ENCODE data around the gene CHTF8.
"Not testable (repeated sequence)": the region's sequence is repeated elsewhere in the genome, so short reads cannot be mapped to it uniquely, and the experiment has no call there.

The CHTF8 gene, protein sequence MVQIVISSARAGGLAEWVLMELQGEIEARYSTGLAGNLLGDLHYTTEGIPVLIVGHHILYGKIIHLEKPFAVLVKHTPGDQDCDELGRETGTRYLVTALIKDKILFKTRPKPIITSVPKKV

DNA sequence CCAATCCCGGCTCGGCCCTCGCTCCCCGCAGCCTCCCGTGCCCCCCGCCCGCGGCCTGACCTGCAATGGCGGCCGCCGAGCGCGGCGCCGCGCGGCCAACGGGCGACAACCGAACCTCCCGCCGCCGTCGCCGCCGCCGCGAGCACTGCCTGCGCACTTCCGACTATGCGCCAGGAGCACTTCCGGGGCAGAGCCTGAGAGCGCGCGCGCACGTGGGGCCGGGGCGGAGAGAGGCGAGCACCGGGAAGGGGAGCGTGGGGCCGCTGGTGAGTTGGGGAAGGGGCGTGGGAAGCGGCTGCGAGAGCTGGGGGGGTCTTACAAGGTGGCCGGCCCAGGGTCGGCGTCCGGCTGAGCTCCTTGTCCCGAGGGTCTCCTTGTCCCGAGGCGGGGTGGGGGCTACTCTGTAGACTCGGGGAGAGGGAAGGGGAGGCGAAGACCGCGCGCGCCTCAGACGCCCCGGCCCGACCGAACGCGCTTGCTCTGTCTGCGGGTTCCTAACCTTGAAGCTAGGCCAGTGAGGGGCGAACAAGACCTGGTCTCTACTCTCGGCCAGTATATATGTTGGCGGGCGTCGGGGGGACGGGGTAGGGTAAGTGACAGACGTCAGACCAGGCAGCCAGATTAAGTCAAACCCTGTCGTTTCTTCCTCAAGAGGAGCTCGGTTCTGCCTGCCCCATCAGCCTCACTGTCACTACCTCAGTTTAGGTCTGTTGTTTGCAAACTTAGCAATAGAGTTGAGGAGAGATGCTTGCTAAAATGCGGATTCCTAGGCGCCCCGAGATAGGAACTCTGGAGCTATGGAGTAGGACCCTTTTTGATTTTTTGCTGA is at the start of gene CHTF8, which contains the start of gene UTP4:
Gene CHTF8 (minus strand): TSS at position 165 of the 829 bp plus-strand sequence. CDS start 11,130 bp downstream, outside the sequence.
Gene UTP4 (plus strand): TSS at position 226 of the 829 bp plus-strand sequence. CDS start 811 bp downstream, outside the sequence.
- in situ Hi-C loops (cut with MboI; ENCODE audit: low pct_unique_long_range_greater_than_20kb, low sequenced_read_pairs): no loop called here
- DNase-seq: peak; percentile 76

DNA sequence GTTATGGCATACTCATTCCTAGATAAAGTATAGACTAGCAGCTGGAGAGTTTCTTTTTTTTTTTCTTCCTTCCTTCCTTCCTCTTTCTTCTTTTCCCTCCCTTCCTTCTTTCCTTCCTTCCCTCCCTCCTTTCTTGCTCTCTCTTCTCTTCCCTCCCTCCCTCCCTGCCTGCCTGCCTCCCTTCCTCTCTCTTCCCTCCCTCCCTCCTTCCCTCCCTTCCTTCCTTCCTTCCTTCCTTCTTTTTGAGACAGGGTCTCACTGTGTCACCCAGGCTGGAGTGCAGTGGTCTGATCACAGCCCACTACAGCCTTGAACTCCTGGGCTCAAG is 47.6 kb upstream of the CHTF8 start:
- no peak for DNase-seq
- in situ Hi-C loops (cut with MboI; ENCODE audit: low pct_unique_long_range_greater_than_20kb, low sequenced_read_pairs): no loop called here

DNA sequence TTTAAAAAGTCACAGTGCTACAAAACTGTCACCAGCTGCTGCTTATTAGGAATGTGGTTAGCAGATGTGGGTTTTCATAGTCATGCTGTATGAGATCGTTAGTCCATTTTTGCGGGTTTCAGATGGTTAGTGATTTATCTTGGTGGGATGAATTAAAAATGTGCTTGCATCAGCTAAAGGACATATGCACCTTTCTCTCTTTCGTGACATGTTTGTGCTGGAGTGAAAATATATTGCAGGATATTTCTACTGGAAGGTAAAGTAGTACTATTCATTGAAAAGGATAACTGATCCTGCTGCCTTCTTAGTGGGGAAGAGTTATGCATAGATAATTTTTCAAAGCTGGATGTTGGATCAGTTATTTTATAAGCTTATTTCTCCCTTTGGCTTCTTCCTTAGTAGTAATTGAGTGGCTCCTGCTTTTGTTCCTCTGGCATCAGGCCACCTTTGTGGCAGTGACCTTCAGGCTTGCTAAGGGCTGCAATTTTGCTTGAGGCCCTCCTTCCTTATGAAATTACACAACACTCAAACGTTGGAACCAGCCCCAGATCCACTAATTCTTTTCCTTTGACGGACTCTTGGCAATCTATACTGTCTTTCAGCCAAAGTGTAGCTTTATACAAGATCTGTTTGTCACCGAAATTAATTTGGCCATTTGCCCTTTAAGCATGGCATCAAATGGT is 47.1 kb upstream of the CHTF8 start:
- DNase-seq: no peak
- in situ Hi-C loops (cut with MboI; ENCODE audit: low pct_unique_long_range_greater_than_20kb, low sequenced_read_pairs): no loop called here

DNA sequence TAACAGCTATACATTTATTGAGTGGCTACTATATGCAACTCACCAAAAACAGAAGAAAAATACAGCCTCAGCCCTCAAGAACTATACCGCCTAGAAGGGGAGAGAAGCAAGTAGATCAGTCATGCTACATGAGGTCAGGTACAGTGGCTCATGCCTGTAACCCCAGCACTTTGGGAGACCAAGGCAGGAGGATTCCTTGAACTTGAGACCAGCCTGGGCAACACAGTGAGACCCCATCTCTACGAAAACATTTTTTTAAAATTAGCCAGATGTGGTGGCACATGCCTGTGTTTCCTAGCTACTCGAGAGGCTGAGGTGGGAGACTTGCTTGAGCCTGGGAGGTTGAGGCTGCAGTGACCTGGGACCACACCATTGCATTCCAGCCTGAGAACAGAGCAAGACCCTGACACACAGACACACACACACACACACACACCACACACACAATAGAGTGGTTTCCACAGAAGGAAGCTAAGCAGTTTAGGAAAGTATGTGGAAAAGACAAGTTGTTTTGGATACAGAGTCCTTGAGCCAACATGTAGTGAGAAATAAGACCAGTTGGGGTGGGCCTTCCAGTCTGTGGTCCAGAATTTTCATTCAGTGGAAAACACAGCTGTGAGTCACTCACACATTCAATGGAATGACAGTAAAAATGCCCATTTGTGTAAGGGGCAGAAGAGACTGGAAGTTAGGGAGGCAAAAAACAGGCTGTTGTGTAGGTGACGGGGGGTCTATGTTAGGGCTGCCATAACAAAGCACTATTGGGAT is 43.8 kb upstream of the CHTF8 start:
- in situ Hi-C loops (cut with MboI; ENCODE audit: low pct_unique_long_range_greater_than_20kb, low sequenced_read_pairs): no loop called here
- no peak for DNase-seq

DNA sequence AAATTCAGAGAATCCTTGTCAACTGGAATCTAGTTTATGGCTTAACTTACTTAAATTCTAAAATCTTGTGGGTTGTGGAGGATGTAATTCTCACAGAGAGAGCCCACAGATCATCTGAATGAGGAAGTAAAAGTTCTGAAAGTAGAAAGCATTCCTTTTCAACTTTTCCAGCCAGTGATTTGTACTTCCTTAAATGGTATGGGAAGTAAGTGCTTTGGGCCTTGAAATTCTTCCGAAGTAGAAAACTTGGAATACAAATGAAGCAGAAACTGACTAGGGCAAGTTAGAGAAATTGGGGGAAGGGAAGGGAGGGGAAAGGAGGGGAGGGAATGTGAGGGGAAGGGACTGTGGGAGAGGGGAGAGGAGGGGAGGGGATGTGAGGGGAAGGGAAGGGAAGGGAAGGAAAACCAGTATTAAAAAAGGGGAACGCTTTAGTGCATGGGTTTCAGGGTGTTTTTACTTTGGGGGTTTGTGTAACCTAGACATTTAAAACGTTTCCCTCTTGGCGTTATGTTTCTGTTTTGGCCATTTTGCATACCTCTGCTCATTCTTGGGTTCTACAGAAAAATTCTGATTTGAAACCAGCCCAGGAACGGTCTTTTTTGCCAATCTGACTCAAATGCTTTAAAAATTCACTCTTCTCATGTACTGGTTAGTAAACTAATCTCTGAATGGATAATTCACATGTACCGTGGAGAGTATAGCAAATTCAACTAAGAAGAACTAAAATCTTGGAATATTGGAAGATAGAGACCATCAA is 39.1 kb upstream of the CHTF8 start:
- in situ Hi-C loops (cut with MboI; ENCODE audit: low pct_unique_long_range_greater_than_20kb, low sequenced_read_pairs): no loop called here
- peak; percentile 63 for DNase-seq

DNA sequence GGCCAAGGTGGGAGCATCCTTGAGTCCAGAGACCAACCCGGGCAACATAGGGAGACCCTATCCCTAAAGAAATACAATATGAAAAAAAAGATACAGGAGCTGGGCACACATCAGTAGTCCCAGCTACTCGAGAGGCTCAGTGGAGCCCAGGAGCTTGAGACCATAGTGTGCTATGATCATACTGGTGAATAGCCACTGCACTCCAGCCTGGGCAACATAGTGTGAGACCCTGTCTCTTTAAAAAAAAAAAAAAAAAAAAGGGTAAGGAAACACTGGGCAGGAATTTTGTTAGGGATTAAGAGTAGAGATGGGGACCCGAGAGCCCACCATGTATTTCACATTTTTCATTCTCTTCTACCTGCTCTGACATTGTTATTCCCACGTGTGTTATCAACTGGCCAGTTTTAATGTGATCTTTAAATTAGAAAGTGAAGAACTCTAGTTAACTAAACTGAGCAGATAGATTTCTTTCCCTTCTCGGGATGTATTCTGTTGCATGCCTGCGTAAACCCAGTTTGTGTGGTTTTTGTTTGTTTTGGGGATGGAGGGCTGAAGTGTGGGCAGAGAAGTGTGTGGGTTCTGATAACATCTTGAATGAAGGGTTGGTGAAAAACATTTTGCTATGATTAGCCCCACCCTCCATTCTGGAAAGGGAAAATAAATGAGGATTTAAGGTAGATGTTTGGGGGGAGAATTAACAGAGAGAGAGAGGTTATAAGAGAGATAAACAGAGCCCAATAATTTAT is 37.4 kb upstream of the CHTF8 start:
- DNase-seq: no peak
- in situ Hi-C loops (cut with MboI; ENCODE audit: low pct_unique_long_range_greater_than_20kb, low sequenced_read_pairs): no loop called here

DNA sequence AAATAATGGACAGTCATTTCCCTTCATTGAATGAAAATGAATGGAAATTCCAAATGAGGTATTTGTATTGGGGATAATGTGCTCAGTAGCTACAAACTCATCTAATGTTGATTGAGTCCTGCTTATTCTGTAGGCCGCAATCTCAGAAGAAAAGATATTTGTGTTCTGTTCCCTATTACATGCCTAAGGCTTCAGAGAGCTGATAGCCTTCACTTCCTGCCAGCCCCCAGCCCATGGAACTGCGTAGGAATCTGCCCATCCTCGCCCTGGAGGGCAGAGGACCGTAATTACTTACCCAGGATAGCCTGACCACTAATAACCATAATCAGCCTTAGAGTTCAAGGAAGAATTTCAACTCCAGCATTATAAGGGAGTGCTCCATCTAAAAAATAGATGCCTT is 36.7 kb upstream of the CHTF8 start:
- in situ Hi-C loops (cut with MboI; ENCODE audit: low pct_unique_long_range_greater_than_20kb, low sequenced_read_pairs): no loop called here
- no peak for DNase-seq

DNA sequence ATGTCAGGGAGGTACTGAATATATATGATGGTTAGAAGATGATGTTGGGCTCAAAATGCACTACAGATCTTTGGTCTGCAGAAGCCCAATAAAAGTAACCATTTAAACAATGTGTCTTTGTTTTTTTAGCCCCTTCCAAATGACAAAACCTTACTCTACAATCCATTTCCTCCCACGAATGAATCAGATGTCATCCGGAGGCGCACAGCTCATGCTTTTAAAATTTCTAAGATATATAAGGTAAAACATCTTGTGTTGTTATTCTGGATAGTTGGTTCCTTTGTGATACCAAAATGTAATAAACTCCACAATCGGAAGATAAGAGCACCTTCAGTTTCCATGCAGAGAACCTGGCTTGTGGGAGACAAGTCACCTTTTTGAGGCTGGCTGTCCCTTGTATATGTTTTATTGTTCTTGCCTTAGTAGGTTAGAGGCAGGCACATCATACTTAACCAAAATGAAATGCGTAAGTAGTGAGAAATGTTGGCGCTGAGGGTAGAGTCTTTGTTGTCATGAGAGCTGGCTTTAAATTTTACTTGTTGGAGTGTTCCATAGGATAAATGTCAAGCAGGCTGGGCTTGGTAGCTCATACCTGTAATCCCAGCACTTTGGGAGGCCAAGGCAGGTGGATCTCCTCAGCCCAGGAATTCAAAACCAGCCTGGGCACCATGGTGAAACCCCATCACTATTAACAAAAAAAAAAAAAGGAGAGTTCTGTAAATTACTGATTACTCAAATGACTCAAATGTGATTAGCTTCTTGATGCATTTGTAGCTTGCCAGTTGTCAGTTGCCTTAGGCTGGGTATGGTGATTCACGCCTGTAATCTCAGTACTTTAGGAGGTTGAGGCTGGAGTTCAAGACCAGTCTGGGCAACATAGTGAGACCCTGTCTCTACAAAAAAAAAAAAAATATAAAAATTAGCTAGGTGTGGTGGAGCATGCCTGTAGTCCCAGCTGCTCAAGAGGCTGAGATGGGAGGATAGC is 34.9 kb upstream of the CHTF8 start:
- in situ Hi-C loops (cut with MboI; ENCODE audit: low pct_unique_long_range_greater_than_20kb, low sequenced_read_pairs): no loop called here
- DNase-seq: no peak

DNA sequence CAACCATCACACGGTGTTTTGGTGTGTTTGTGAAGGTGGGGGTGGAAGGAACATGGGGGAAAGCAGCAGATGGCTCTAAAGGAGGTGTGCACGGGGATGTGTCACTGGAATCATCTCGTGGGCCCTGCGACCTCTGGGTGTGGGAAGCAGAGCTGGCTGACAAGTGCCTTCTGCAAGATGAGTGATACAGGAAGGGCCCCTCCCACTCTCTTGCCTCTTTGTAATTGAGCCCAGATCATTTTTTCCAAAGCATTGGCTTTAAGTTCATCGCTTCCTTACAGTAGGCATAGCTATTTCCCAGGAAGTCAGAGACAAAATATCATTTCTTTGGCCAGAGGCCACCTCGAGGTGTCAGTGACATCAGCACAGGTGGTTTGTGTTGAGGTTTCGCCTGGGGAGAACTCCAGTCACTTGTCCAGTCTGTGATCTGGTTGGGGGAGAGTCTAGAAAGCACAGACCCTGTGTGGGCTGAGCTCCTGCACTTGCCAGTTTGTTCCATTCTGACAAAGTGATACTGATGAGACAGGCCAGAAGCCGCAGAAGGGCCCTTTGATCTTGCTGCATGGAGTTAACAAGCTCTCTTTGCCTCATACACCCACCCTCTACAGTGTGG is 33.9 kb upstream of the CHTF8 start:
- in situ Hi-C loops (cut with MboI; ENCODE audit: low pct_unique_long_range_greater_than_20kb, low sequenced_read_pairs): no loop called here
- DNase-seq: no peak

DNA sequence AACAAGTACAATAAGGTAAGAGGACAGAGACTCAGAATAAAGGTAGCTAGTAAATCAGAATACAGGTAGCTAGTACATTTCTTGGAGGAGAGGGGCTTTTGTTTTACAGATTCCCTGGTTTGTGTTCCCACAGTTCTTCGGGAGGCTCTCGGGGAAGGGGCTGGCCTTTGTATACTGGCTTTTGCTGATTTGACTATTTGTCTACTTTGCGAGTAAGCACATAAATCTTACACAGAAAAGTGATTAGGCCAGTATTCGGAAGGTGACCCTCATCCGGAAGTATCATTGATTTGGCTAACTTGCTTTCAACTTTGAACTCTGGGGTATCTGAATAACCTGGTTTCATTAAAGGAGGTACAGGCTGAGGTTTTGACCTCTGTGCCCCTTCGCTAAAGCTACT is 33.2 kb upstream of the CHTF8 start:
- in situ Hi-C loops (cut with MboI; ENCODE audit: low pct_unique_long_range_greater_than_20kb, low sequenced_read_pairs): no loop called here

DNA sequence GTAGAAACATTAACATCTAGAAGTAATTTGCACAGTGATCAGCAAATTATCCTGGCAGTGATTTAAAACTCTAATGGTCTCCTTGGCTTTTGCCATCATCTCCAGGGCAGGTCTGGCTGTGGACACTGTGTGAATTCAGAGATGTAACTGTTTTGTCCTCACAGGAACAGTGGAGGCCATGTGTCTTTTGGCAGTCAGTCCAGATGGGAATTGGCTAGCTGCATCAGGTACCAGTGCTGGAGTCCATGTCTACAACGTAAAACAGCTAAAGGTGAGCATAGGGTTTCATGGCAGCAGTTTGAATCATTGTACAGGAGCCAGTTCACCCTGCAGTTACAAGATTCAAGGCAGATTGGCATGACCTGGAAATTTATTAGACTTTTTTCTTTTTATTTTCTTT is 27.8 kb upstream of the CHTF8 start:
- no peak for DNase-seq
- in situ Hi-C loops (cut with MboI; ENCODE audit: low pct_unique_long_range_greater_than_20kb, low sequenced_read_pairs): no loop called here

More for the DNA sequence above, 33.2 kb upstream of the CHTF8 start:
- no peak for DNase-seq

DNA sequence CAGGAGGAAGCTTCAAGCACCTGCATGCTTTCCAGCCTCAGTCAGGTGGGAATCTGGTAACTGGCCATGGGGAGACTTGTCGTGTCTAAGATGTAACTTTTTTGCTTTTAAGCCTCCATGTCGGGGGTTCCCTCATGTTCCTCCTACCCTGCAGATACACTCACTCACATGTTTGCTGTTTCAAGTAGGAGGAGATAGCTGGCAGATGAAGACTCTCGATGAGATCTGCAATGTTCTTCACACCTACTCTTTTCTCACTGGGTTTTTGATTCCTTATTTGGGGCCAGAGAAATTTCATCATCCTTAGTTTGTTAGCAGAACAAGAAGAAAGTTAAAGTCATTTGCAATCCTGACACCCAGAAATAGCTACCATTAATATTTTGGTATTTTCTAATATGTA is 24.8 kb upstream of the CHTF8 start:
- in situ Hi-C loops (cut with MboI; ENCODE audit: low pct_unique_long_range_greater_than_20kb, low sequenced_read_pairs): no loop called here
- no peak for DNase-seq

DNA sequence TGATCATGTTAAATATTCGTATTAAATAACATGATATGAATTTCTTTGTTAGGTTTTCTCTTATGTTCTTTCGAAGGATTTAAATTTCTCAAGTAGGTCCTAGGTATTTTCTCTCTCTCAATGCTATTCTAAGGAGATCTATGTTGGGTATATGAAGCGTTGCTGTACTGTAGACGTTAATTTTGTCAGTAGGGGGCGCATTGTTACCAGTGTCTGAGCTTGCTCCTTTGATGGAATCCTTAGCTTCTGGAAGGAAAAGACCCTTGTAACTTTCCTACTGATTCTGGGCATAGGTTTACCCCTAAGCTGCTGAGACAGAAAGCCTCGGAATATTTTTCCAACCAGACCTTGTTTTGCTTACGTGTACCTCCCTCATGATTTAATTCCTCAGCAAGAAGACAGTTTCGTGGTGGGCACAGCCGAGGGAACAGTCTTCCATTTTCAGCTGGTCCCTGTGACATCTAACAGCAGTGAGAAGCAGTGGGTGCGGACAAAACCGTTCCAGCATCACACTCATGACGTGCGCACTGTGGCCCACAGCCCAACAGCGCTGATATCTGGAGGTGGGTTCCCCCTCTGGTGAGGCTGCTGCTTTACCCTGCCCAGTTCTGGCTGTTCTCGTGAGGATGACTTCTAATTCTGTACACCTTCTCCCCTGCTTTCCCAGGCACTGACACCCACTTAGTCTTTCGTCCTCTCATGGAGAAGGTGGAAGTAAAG is 17.9 kb upstream of the CHTF8 start:
- in situ Hi-C loops (cut with MboI; ENCODE audit: low pct_unique_long_range_greater_than_20kb, low sequenced_read_pairs): no loop called here
- DNase-seq: peak; percentile 84

DNA sequence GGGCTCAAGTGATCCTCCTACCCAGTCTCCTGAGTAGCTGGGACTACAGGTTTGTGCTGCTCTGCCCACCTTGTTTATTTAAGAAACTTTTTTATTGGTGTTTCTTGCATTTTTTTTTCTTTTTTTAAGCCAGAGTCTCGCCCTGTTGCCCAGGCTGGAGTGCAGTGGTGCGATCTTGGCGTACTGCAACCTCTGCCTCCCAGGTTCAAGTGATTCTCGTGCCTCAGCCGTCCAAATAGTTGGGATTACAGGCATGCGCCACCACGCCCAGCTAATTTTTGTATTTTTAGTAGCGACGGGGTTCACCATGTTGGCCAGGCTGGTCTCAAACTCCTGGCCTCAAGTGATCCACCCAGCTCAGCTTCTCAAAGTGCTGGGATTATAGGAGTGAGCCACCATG is 17.2 kb upstream of the CHTF8 start:
- in situ Hi-C loops (cut with MboI; ENCODE audit: low pct_unique_long_range_greater_than_20kb, low sequenced_read_pairs); DNase-seq: not testable (repeated sequence)

DNA sequence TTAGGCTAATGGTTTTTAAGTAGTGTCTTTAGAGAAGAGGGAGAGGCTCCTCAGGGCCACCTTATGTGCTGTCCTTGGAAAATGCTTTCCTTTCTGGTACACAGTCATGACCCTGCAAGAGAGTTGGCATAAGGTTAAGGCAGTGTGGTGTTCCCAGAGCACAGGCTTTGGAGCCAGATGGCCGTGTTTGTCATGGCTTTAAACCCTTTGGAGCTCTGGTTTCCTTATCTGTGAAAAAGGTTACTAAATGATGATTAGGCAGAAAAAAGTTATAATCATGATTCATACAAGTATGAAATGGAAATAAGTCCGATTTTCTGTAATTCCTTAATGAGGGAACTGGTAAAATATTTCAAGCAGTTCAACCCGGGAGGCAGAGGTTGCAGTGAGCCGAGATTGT is 13.3 kb upstream of the CHTF8 start:
- in situ Hi-C loops (cut with MboI; ENCODE audit: low pct_unique_long_range_greater_than_20kb, low sequenced_read_pairs): no loop called here
- no peak for DNase-seq

DNA sequence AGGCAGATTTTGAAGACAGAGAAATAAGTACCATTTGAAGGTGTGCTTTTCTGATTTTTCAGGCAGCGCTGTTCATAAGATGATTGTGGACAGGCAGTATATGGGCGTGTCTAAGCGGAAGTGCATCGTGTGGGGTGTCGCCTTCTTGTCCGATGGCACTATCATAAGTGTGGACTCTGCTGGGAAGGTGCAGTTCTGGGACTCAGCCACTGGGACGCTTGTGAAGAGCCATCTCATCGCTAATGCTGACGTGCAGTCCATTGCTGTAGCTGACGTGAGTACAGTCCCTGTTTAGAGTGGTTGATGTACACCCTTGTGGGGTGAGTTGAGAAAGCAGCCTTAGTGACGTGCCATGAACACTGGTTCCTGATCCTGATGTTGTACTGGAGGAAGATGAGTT is 10.7 kb upstream of the CHTF8 start:
- in situ Hi-C loops (cut with MboI; ENCODE audit: low pct_unique_long_range_greater_than_20kb, low sequenced_read_pairs): no loop called here
- DNase-seq: peak; percentile 19

All from KBM-7 (cell line).